HuH-7.5 (cell line): ENCODE results near the gene FBXL2.
"Not testable (repeated sequence)": the region's sequence is repeated elsewhere in the genome, so short reads cannot be mapped to it uniquely, and the experiment has no call there.

Source experiments
- DNase-seq: peaks from one replicate; pipeline ENCODE4 v3.0.0; 2011; ENCODE audit warnings: low spot score

FBXL2 gene

GRCh38 chr3:33386631-33387030 lies 109.4 kb downstream of the FBXL2 start:
- no peak for DNase-seq

- no peak for DNase-seq
Measured at GRCh38 chr3:33388374-33389100, 111.3 kb downstream of the FBXL2 start.

GRCh38 chr3:33389908-33390307 lies 112.7 kb downstream of the FBXL2 start:
- no peak for DNase-seq

- DNase-seq = no peak
Measured at GRCh38 chr3:33391255-33391995, 114.2 kb downstream of the FBXL2 start.

GRCh38 chr3:33392144-33392543 lies 114.9 kb downstream of the FBXL2 start:
- no peak for DNase-seq

GRCh38 chr3:33392703-33393125 lies 115.5 kb downstream of the FBXL2 start:
- DNase-seq = no peak

- no peak for DNase-seq
Measured at GRCh38 chr3:33394403-33395054, 117.3 kb downstream of the FBXL2 start.

- DNase-seq = no peak
Measured at GRCh38 chr3:33395900-33396299, 118.7 kb downstream of the FBXL2 start.

- no peak for DNase-seq
Measured at GRCh38 chr3:33398410-33398809, 121.2 kb downstream of the FBXL2 start.

GRCh38 chr3:33401781-33402180 lies 124.5 kb downstream of the FBXL2 start:
- no peak for DNase-seq

GRCh38 chr3:33402936-33403335 lies 125.7 kb downstream of the FBXL2 start:
- no peak for DNase-seq

- no peak for DNase-seq
Measured at GRCh38 chr3:33403756-33404155, 126.5 kb downstream of the FBXL2 start.

GRCh38 chr3:33410816-33411215 lies 133.6 kb downstream of the FBXL2 start:
- DNase-seq = not testable (repeated sequence)

GRCh38 chr3:33417066-33417673 lies 139.9 kb downstream of the FBXL2 start:
- DNase-seq = no peak

- no peak for DNase-seq
Measured at GRCh38 chr3:33419948-33420347, 142.7 kb downstream of the FBXL2 start.

- DNase-seq = no peak
Measured at GRCh38 chr3:33420966-33421365, 143.7 kb downstream of the FBXL2 start.

- no peak for DNase-seq
Measured at GRCh38 chr3:33424606-33425452, 147.6 kb downstream of the FBXL2 start.

- DNase-seq = no peak
Measured at GRCh38 chr3:33425453-33425852, 148.2 kb downstream of the FBXL2 start.

GRCh38 chr3:33426068-33426467 lies 148.8 kb downstream of the FBXL2 start:
- DNase-seq = no peak

GRCh38 chr3:33426630-33427317 lies 149.5 kb downstream of the FBXL2 start:
- DNase-seq = no peak

GRCh38 chr3:33428734-33429133 lies 151.5 kb downstream of the FBXL2 start:
- DNase-seq = no peak
